PC-3 (cell line): ENCODE results near the gene TRAPPC3L. TPM values are rescaled to one million over a fixed set of nuclear protein-coding genes. Genes with fewer than 3 reads are reported as not detected.

Experiments used
- ATAC-seq: fragments of 200-7000 bp; cut with Tn5 transposase; 2 replicates; pipeline ENCODE4 v1.9.1; 2020; ENCODE audit warnings: mild to moderate bottlenecking, moderate library complexity
- BruUV-seq: library from RNA; stranded (reverse); fragments of 400-500 nt; replicated peaks from 2 replicates; lab custom pipeline; 2021; lab: Mats Ljungman, UMichigan
- CTCF ChIA-PET: fragments of 300-600 bp; sonication (Branson Sonifier 250); formaldehyde crosslinking; loops from one replicate; lab custom pipeline; 2022; ENCODE audit warnings: antibody characterized with exemption; lab: Charles Lee
- POLR2A ChIA-PET: fragments of 300-600 bp; sonication (Branson Sonifier 250); formaldehyde crosslinking; loops from one replicate; lab custom pipeline; 2022; ENCODE audit warnings: antibody characterized with exemption; ENCODE audit not compliant: unreplicated experiment; lab: Charles Lee
- DNase-seq: peaks from one replicate; pipeline ENCODE4 v3.0.0-alpha.2; 2015
- H2AFZ ChIP-seq: fragments of 300-600 bp; sonication (generic); 2 replicates; pipeline ENCODE4 v1.6.0; 2016; ENCODE audit warnings: antibody characterized with exemption, low read length
- H3F3A ChIP-seq: fragments of 300-600 bp; sonication (generic); one replicate; pipeline ENCODE4 v1.6.0; 2017; ENCODE audit warnings: antibody characterized with exemption, low read length, control low read depth, mild to moderate bottlenecking; ENCODE audit not compliant: unreplicated experiment
- H3K27ac ChIP-seq: fragments of 300-600 bp; sonication (generic); 2 replicates; pipeline ENCODE4 v1.5.1; 2016; ENCODE audit warnings: mild to moderate bottlenecking, low read length
- H3K27me3 ChIP-seq: fragments of 300-600 bp; sonication (generic); 2 replicates; pipeline ENCODE4 v1.6.1; 2016; ENCODE audit warnings: low read length, mixed read lengths
- H3K36me3 ChIP-seq: fragments of 300-600 bp; sonication (generic); 2 replicates; pipeline ENCODE4 v1.6.1; 2016; ENCODE audit warnings: low read depth, mixed run types, low read length, mixed read lengths
- H3K4me1 ChIP-seq: fragments of 300-600 bp; sonication (generic); 2 replicates; pipeline ENCODE4 v1.5.1; 2016; ENCODE audit warnings: low read length; ENCODE audit not compliant: insufficient read depth
- H3K4me2 ChIP-seq: fragments of 300-600 bp; sonication (generic); 2 replicates; pipeline ENCODE4 v1.6.0; 2016; ENCODE audit warnings: low read length
- H3K4me3 ChIP-seq: fragments of 300-600 bp; sonication (generic); 2 replicates; pipeline ENCODE4 v1.5.1; 2016; ENCODE audit warnings: mild to moderate bottlenecking, low read length, mixed read lengths
- H3K79me2 ChIP-seq: fragments of 300-600 bp; sonication (generic); 2 replicates; pipeline ENCODE4 v1.6.1; 2017; ENCODE audit warnings: low read length, mixed read lengths
- H3K9ac ChIP-seq: fragments of 300-600 bp; sonication (generic); 2 replicates; pipeline ENCODE4 v1.6.0; 2016; ENCODE audit warnings: mild to moderate bottlenecking, low read length
- H3K9me2 ChIP-seq: fragments of 300-600 bp; sonication (generic); replicated peaks from 2 replicates; pipeline ENCODE4 v1.6.1; 2016; ENCODE audit warnings: mixed run types, low read length, mixed read lengths
- H3K9me3 ChIP-seq: fragments of 300-600 bp; sonication (generic); 2 replicates; pipeline ENCODE4 v1.6.1; 2016; ENCODE audit warnings: low read length, mixed read lengths
- H4K20me1 ChIP-seq: fragments of 300-600 bp; sonication (generic); 2 replicates; pipeline ENCODE4 v1.6.1; 2016; ENCODE audit warnings: low read length, mixed read lengths
- EZH2 ChIP-seq: fragments of 300-600 bp; sonication (generic); IDR thresholded peaks from one replicate; pipeline ENCODE4 v1.6.1; 2017; ENCODE audit warnings: antibody characterized with exemption, mild to moderate bottlenecking, low read length; ENCODE audit not compliant: unreplicated experiment
- EZH2phosphoT487 ChIP-seq: fragments of 300-600 bp; sonication (generic); IDR thresholded peaks from 2 replicates; pipeline ENCODE4 v1.6.1; 2018; ENCODE audit warnings: mild to moderate bottlenecking, antibody characterized with exemption, low read length, borderline replicate concordance
- intact Hi-C: fragments of 100-400 bp; cut with micrococcal nuclease; formaldehyde crosslinking; loops from 2 replicates; pipeline ENCODE4 v1.9.0; 2023
- total RNA-seq: library from RNA; depleted of rRNA; stranded (reverse); fragments of >200 nt; gene quantifications from 2 replicates; pipeline ENCODE4 v1.2.3, GENCODE V29; 2014
- TF ChIP-seq, protein P1 (sequence below): fragments of 300-600 bp; sonication (generic); conservative IDR thresholded peaks from 2 replicates; pipeline ENCODE4 v1.5.1; 2017; ENCODE audit warnings: antibody characterized with exemption, low read depth, mild to moderate bottlenecking, low read length

Gene TRAPPC3L
- total RNA-seq, 1 experiment from 2014 or later, result not detected

GRCh38 chr6:116491610-116492330 is 53.7 kb downstream of the TRAPPC3L start:
- ATAC-seq, result no peak
- Histone ChIP-seq H3K27ac (no peak overlapping the region), H3K27me3 (no peaks in the 10 kb centered on the region), H3K36me3 (no peaks in the 10 kb centered on the region), H3K9ac (no peak overlapping the region), H3K9me3 (no peaks in the 10 kb centered on the region), H4K20me1 (no peaks in the 10 kb centered on the region), H3K9me2 (no peaks in the 10 kb centered on the region), H3K79me2 (no peaks in the 10 kb centered on the region), H2AFZ (no peak overlapping the region), H3F3A (no peaks in the 10 kb centered on the region), H3K4me1 (no peaks in the 10 kb centered on the region), H3K4me2 (no peak overlapping the region), H3K4me3 (no peak overlapping the region)
- POLR2A ChIA-PET, result no interaction called here
- no peak for DNase-seq
- CTCF ChIA-PET, result interaction anchor here (0.6 kb wide), 1 partner anchor 202 kb away, joined by 3 read pairs; no protein-coding TSS in a partner anchor
- BruUV-seq, result no TSS peak
- intact Hi-C loops, result no loop called here
- TF ChIP-seq, protein P1, sequence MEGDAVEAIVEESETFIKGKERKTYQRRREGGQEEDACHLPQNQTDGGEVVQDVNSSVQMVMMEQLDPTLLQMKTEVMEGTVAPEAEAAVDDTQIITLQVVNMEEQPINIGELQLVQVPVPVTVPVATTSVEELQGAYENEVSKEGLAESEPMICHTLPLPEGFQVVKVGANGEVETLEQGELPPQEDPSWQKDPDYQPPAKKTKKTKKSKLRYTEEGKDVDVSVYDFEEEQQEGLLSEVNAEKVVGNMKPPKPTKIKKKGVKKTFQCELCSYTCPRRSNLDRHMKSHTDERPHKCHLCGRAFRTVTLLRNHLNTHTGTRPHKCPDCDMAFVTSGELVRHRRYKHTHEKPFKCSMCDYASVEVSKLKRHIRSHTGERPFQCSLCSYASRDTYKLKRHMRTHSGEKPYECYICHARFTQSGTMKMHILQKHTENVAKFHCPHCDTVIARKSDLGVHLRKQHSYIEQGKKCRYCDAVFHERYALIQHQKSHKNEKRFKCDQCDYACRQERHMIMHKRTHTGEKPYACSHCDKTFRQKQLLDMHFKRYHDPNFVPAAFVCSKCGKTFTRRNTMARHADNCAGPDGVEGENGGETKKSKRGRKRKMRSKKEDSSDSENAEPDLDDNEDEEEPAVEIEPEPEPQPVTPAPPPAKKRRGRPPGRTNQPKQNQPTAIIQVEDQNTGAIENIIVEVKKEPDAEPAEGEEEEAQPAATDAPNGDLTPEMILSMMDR, result no peak
- no peak for TF ChIP-seq EZH2phosphoT487
- TF ChIP-seq EZH2, result no peak

- Histone ChIP-seq H3F3A (no peaks in the 10 kb centered on the region), H3K9me3 (no peaks in the 10 kb centered on the region), H3K4me2 (no peak overlapping the region), H3K9me2 (no peaks in the 10 kb centered on the region), H3K36me3 (no peaks in the 10 kb centered on the region), H2AFZ (no peak overlapping the region), H3K9ac (no peak overlapping the region), H4K20me1 (no peaks in the 10 kb centered on the region), H3K4me1 (no peaks in the 10 kb centered on the region), H3K27ac (no peak overlapping the region), H3K79me2 (no peaks in the 10 kb centered on the region), H3K4me3 (no peak overlapping the region), H3K27me3 (no peaks in the 10 kb centered on the region)
- intact Hi-C loops, result no loop called here
- BruUV-seq, result no TSS peak
- CTCF ChIA-PET, result no interaction called here
- TF ChIP-seq, protein P1, result no peak
- TF ChIP-seq EZH2phosphoT487, result no peak
- TF ChIP-seq EZH2, result no peak
- ATAC-seq, result no peak
- DNase-seq, result no peak
- POLR2A ChIA-PET, result no interaction called here
These were observed 59.8 kb downstream of the TRAPPC3L start for GRCh38 chr6:116485559-116486184.

GRCh38 chr6:116483616-116484015 is 61.9 kb downstream of the TRAPPC3L start:
- BruUV-seq, result no TSS peak
- Histone ChIP-seq H3F3A (no peaks in the 10 kb centered on the region), H3K27me3 (no peaks in the 10 kb centered on the region), H3K9ac (no peak overlapping the region), H3K9me3 (no peaks in the 10 kb centered on the region), H3K4me2 (no peak overlapping the region), H4K20me1 (no peaks in the 10 kb centered on the region), H3K4me3 (no peak overlapping the region), H3K9me2 (no peaks in the 10 kb centered on the region), H3K4me1 (no peaks in the 10 kb centered on the region), H3K27ac (no peak overlapping the region), H3K36me3 (no peaks in the 10 kb centered on the region), H3K79me2 (no peaks in the 10 kb centered on the region), H2AFZ (no peak overlapping the region)
- ChIA-PET CTCF (no interaction called here), POLR2A (no interaction called here)
- no peak for ATAC-seq
- no peak for DNase-seq
- intact Hi-C loops, result no loop called here
- TF ChIP-seq, protein P1, result no peak
- TF ChIP-seq EZH2 (no peak), EZH2phosphoT487 (no peak)
